Liver (tissue), 9 donors: Measurements from ENCODE around the gene RAB29. TPM values are rescaled to one million over a fixed set of nuclear protein-coding genes. Genes with fewer than 3 reads are reported as not detected.

ENCODE experiments used
- DNase-seq: peaks from one replicate; pipeline ENCODE4 v3.0.0-alpha.2; 2017; ENCODE audit warnings: low spot score
- H3K27ac ChIP-seq, 2 donors: one replicate each; pipeline ENCODE4 v1.7.0; 2013; ENCODE audit warnings: inconsistent platforms in 2 of 2, low read length in 2 of 2, control low read depth in 1 of 2, low read depth in 1 of 2, mild to moderate bottlenecking in 1 of 2
- H3K27me3 ChIP-seq, 4 donors: one replicate each; pipeline versions ENCODE4 v1.6.1 to v1.7.0; 2013; ENCODE audit warnings: low read length in 3 of 4, inconsistent platforms in 1 of 4, mild to moderate bottlenecking in 1 of 4, moderate library complexity in 1 of 4; ENCODE audit not compliant: control insufficient read depth in 4 of 4, insufficient read depth in 4 of 4
- H3K36me3 ChIP-seq, 4 donors: one replicate each; pipeline versions ENCODE4 v1.6.1 to v1.7.0; 2013; ENCODE audit warnings: low read length in 3 of 4, mild to moderate bottlenecking in 3 of 4, low read depth in 1 of 4, moderate library complexity in 1 of 4; ENCODE audit not compliant: control insufficient read depth in 4 of 4, insufficient read depth in 3 of 4
- H3K4me1 ChIP-seq, 4 donors: one replicate each; pipeline versions ENCODE4 v1.6.1 to v1.7.0; 2013; ENCODE audit warnings: low read length in 3 of 4, mild to moderate bottlenecking in 3 of 4, moderate library complexity in 1 of 4; ENCODE audit not compliant: control insufficient read depth in 4 of 4, insufficient read depth in 4 of 4
- H3K4me3 ChIP-seq, 3 donors: one replicate each; pipeline versions ENCODE4 v1.6.1 to v1.7.0; 2013; ENCODE audit warnings: low read length in 3 of 3, control low read depth in 1 of 3, low read depth in 1 of 3, mild to moderate bottlenecking in 1 of 3
- H3K9ac ChIP-seq, 2 donors: one replicate each; pipeline ENCODE4 v1.7.0; 2013; ENCODE audit warnings: low read length in 2 of 2, mild to moderate bottlenecking in 2 of 2, moderate library complexity in 2 of 2, control low read depth in 1 of 2, low read depth in 1 of 2
- H3K9me3 ChIP-seq, 4 donors: one replicate each; pipeline versions ENCODE4 v1.6.1 to v1.7.0; 2013; ENCODE audit warnings: low read length in 3 of 4; ENCODE audit not compliant: control insufficient read depth in 4 of 4
- ATF3 ChIP-seq: IDR thresholded peaks from 2 replicates; pipeline ENCODE4 v1.6.1; 2016; ENCODE audit warnings: antibody characterized with exemption
- CTCF ChIP-seq: fragments of 150-350 bp; IDR thresholded peaks from 2 replicates; pipeline ENCODE4 v1.5.1; 2017; ENCODE audit warnings: improper control_type of control experiment, low read depth, low read length; ENCODE audit not compliant: missing input control
- EGR1 ChIP-seq, 2 donors: IDR thresholded peaks; 2 replicates each; pipeline ENCODE4 v1.6.1; 2016 to 2018; ENCODE audit warnings: antibody characterized with exemption in 2 of 2, low read depth in 2 of 2
- FOXA1 ChIP-seq: IDR thresholded peaks from 2 replicates; pipeline ENCODE4 v1.6.1; 2016; ENCODE audit warnings: antibody characterized with exemption
- FOXA2 ChIP-seq: IDR thresholded peaks from 2 replicates; pipeline ENCODE4 v1.6.1; 2016; ENCODE audit warnings: antibody characterized with exemption
- GABPA ChIP-seq, 2 donors: IDR thresholded peaks in 1 of 2; conservative IDR thresholded peaks in 1 of 2; 2 replicates each; pipeline ENCODE4 v1.6.1; 2016; ENCODE audit warnings: antibody characterized with exemption in 2 of 2, mild to moderate bottlenecking in 1 of 2, moderate library complexity in 1 of 2
- HNF4A ChIP-seq, 2 donors: conservative IDR thresholded peaks; 2 replicates each; pipeline ENCODE4 v1.6.1; 2016; ENCODE audit warnings: antibody characterized with exemption in 2 of 2, mild to moderate bottlenecking in 2 of 2
- HNF4G ChIP-seq: IDR thresholded peaks from 2 replicates; pipeline ENCODE4 v1.6.1; 2016; ENCODE audit warnings: antibody characterized with exemption
- JUND ChIP-seq, 2 donors: IDR thresholded peaks; 2 replicates each; pipeline ENCODE4 v1.6.1; 2016; ENCODE audit warnings: antibody characterized with exemption in 2 of 2
- MAX ChIP-seq: IDR thresholded peaks from 2 replicates; pipeline ENCODE4 v1.6.1; 2016; ENCODE audit warnings: antibody characterized with exemption
- NR2F2 ChIP-seq: IDR thresholded peaks from 2 replicates; pipeline ENCODE4 v1.6.1; 2016; ENCODE audit warnings: antibody characterized with exemption
- RAD21 ChIP-seq, 2 donors: IDR thresholded peaks; 2 replicates each; pipeline ENCODE4 v1.6.1; 2016; ENCODE audit warnings: antibody characterized with exemption in 2 of 2, mild to moderate bottlenecking in 2 of 2
- REST ChIP-seq: IDR thresholded peaks from 2 replicates; pipeline ENCODE4 v1.6.1; 2016; ENCODE audit warnings: antibody characterized with exemption, mild to moderate bottlenecking
- RXRA ChIP-seq, 2 donors: IDR thresholded peaks; 2 replicates each; pipeline ENCODE4 v1.6.1; 2017 to 2018; ENCODE audit warnings: antibody characterized with exemption in 2 of 2, mild to moderate bottlenecking in 1 of 2
- SP1 ChIP-seq: IDR thresholded peaks from 2 replicates; pipeline ENCODE4 v1.6.1; 2018; ENCODE audit warnings: antibody characterized with exemption, mild to moderate bottlenecking
- TAF1 ChIP-seq: conservative IDR thresholded peaks from 2 replicates; pipeline ENCODE4 v1.6.1; 2016; ENCODE audit warnings: antibody characterized with exemption, mild to moderate bottlenecking
- YY1 ChIP-seq: IDR thresholded peaks from 2 replicates; pipeline ENCODE4 v1.6.1; 2016; ENCODE audit warnings: antibody characterized with exemption, mild to moderate bottlenecking
- ZBTB33 ChIP-seq: IDR thresholded peaks from 2 replicates; pipeline ENCODE4 v1.6.1; 2016; ENCODE audit warnings: antibody characterized with exemption
- WGBS: extraction: QIAGEN DNeasy Blood & Tissue Kit; methylation state at CpG from one replicate; pipeline ENCODE4 v1.1.7; 2013; 5-methylcytosine and 5-hydroxymethylcytosine counted together
- polyA plus RNA-seq, 2 donors: library from polyadenylated mRNA; stranded (reverse) in 1 of 2; unstranded in 1 of 2; fragments of 200-250 nt in 1 of 2; fragments of >200 nt in 1 of 2; fragmentation: Nextera tagmentation in 1 of 2; extraction: Ambion mirVana in 1 of 2; gene quantifications; one replicate each; pipeline versions ENCODE4 v1.2.1 to v1.2.3, GENCODE V29; 2013 to 2015
- total RNA-seq, 2 donors: library from RNA; depleted of rRNA; stranded (reverse); fragments of >200 nt; gene quantifications; one replicate each; pipeline ENCODE4 v1.2.3, GENCODE V29; 2014
- donor health status: healthy.
- donor health status: healthy.
- donor health status: healthy.
- donor health status: healthy.
- donor health status: healthy.

RAB29 gene
- total and polyA plus RNA-seq, 4 donors = 11.0 to 25.0 (median 16.0) TPM

GRCh38 chr1:205791568-205792180 is 16.4 kb upstream of the RAB29 start:
- 59% methylated on average over 5 of the region's 5 CpGs for WGBS
- Histone ChIP-seq H3K36me3 (peaks cover 0 to 16% (median 7%) of the 10 kb centered on the region in 4 donors), H3K9me3 (no peaks in the 10 kb centered on the region), H3K4me3 (no peak overlapping the region), H3K27ac (no peak overlapping the region), H3K4me1 (no peaks in the 10 kb centered on the region), H3K27me3 (no peaks in the 10 kb centered on the region), H3K9ac (no peak overlapping the region)
- TF ChIP-seq RAD21 (IDR thresholded peaks at IDR 0.05) (peak; percentile 94 to 96), CTCF (peak; percentile 89), JUND (IDR thresholded peaks at IDR 0.05) (no peak)
- DNase-seq = peak; percentile 72

- WGBS = 84% methylated on average over 10 of the region's 10 CpGs
- peaks cover 0 to 7% (median under 1%) of the 10 kb centered on the region in 4 donors for H3K4me1 ChIP-seq
- H3K9ac ChIP-seq = no peak overlapping the region
- H3K9me3 ChIP-seq = no peaks in the 10 kb centered on the region
- no peaks in the 10 kb centered on the region for H3K36me3 ChIP-seq
- H3K27ac ChIP-seq = no peak overlapping the region
- H3K27me3 ChIP-seq = no peaks in the 10 kb centered on the region
- no peak for TF ChIP-seq NR2F2
- no peak for TF ChIP-seq SP1
- no peak for TF ChIP-seq YY1
- TF ChIP-seq ATF3 = no peak
- TF ChIP-seq TAF1 = no peak
- TF ChIP-seq JUND (IDR thresholded peaks at IDR 0.05) = no peak
- TF ChIP-seq RXRA (IDR thresholded peaks at IDR 0.05) = no peak
- no peak for TF ChIP-seq RAD21 (IDR thresholded peaks at IDR 0.05)
- TF ChIP-seq GABPA (IDR thresholded peaks at IDR 0.05 in 1 of 2, conservative IDR thresholded peaks at IDR 0.05 in 1 of 2) = no peak
- no peak for TF ChIP-seq CTCF
- TF ChIP-seq HNF4A (conservative IDR thresholded peaks at IDR 0.05) = no peak
- no peak for TF ChIP-seq FOXA1
- TF ChIP-seq MAX = no peak
- TF ChIP-seq HNF4G = no peak
- TF ChIP-seq EGR1 (IDR thresholded peaks at IDR 0.05; ENCODE audit: low read depth in 2 of 2) = no peak
- no peak for TF ChIP-seq FOXA2
- TF ChIP-seq ZBTB33 = no peak
- TF ChIP-seq REST = no peak
- no peak for DNase-seq
- H3K4me3 ChIP-seq = no peak overlapping the region
Observed at GRCh38 chr1:205787287-205787916, 12.1 kb upstream of the RAB29 start.
